Cardiac fibroblast (primary cell): Measurements from ENCODE around the gene TCEAL2.
"Not testable (repeated sequence)": the region's sequence is repeated elsewhere in the genome, so short reads cannot be mapped to it uniquely, and the experiment has no call there.

Source experiments
- DNase-seq, 2 donors: peaks; one replicate each; pipeline versions ENCODE4 v3.0.0 to v3.0.0-alpha.2; 2010; ENCODE audit warnings: low read depth in 2 of 2
- H3K4me3 ChIP-seq, 2 donors: replicated peaks in 1 of 2; 1 replicate in 1 of 2; 2 replicates in 1 of 2; pipeline ENCODE4 v1.5.1; 2011; ENCODE audit warnings: low read depth in 2 of 2, low read length in 2 of 2, mild to moderate bottlenecking in 2 of 2, moderate library complexity in 1 of 2
- TF ChIP-seq, protein P1 (sequence below): IDR thresholded peaks from one replicate; pipeline ENCODE4 v1.5.1; 2011; ENCODE audit warnings: low read depth, mild to moderate bottlenecking, low read length, inconsistent platforms

TCEAL2 gene

GRCh38 chrX:102129473-102129872 lies 4.0 kb downstream of the TCEAL2 start:
- DNase-seq: peak; percentile 7 to 26
- TF ChIP-seq, protein P1, sequence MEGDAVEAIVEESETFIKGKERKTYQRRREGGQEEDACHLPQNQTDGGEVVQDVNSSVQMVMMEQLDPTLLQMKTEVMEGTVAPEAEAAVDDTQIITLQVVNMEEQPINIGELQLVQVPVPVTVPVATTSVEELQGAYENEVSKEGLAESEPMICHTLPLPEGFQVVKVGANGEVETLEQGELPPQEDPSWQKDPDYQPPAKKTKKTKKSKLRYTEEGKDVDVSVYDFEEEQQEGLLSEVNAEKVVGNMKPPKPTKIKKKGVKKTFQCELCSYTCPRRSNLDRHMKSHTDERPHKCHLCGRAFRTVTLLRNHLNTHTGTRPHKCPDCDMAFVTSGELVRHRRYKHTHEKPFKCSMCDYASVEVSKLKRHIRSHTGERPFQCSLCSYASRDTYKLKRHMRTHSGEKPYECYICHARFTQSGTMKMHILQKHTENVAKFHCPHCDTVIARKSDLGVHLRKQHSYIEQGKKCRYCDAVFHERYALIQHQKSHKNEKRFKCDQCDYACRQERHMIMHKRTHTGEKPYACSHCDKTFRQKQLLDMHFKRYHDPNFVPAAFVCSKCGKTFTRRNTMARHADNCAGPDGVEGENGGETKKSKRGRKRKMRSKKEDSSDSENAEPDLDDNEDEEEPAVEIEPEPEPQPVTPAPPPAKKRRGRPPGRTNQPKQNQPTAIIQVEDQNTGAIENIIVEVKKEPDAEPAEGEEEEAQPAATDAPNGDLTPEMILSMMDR: peak; percentile 24

DNA sequence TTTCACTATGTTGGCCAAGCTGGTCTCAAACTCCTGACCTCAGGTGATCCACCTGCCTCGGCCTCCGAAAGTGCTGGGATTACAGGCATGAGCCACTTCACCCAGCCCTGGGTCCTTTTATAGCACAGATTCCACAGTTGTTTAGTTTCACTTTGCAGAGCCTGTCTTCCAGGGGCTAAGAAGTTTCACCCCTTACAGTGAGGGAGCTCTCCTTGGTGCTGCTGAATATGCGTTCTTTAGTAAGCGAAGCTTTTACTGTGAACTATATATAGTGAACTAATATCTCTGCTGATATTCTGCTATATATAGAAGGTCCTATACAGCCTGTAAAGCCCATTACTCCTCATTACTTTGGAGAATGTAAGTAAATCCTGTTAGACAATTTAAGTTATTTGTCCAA lies 12.6 kb downstream of the TCEAL2 start:
- TF ChIP-seq, protein P1: no peak
- DNase-seq: no peak
- H3K4me3 ChIP-seq: no peak overlapping the region

More at GRCh38 chrX:102129473-102129872, 4.0 kb downstream of the TCEAL2 start:
- no peak overlapping the region for H3K4me3 ChIP-seq

- not testable (repeated sequence) for H3K4me3 ChIP-seq, DNase-seq
Measured at GRCh38 chrX:102140876-102141275, 15.4 kb downstream of the TCEAL2 start.

GRCh38 chrX:102141631-102142030 lies 16.2 kb downstream of the TCEAL2 start:
- not testable (repeated sequence) for DNase-seq, H3K4me3 ChIP-seq

- DNase-seq: not testable (repeated sequence)
Measured at GRCh38 chrX:102142274-102142673, 16.8 kb downstream of the TCEAL2 start, which contains the start of gene TCEAL6. Gene TCEAL6, minus strand, starts transcription at chrX:102142481.

DNA sequence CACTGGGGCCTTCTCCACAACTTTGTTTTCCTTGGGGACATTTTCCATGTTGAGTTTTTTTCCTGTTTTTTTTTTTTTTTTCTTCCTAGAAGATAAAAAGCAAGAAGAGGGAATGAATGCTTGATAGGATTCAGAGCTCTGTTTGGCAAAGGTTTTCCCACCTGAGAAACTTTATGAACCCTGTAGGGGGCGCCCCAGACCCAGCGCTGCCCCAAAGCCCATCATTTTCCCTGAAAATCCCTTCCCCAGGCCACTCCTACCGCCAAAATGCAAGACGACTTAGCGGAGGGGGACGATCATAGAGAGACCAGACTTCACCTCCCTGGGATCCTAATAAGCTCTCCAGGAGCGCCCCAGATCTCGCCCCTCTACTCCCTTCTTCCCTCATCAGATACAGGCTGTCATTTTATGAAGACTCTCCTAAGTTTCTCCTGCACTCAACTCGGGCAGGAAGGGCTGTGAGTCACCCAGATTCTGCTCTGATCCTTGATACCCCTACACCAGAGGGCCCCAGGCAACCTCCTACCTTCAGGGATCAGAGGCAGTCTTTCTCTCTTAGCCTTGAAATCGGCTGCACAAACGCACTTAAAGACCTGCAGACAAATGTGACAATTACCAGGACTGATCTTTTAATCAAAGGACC lies 28.9 kb downstream of the TCEAL2 start:
- DNase-seq: no peak
- no peak overlapping the region for H3K4me3 ChIP-seq
- TF ChIP-seq, protein P1: no peak

More at GRCh38 chrX:102142274-102142673, 16.8 kb downstream of the TCEAL2 start, which contains the start of gene TCEAL6:
- not testable (repeated sequence) for H3K4me3 ChIP-seq

DNA sequence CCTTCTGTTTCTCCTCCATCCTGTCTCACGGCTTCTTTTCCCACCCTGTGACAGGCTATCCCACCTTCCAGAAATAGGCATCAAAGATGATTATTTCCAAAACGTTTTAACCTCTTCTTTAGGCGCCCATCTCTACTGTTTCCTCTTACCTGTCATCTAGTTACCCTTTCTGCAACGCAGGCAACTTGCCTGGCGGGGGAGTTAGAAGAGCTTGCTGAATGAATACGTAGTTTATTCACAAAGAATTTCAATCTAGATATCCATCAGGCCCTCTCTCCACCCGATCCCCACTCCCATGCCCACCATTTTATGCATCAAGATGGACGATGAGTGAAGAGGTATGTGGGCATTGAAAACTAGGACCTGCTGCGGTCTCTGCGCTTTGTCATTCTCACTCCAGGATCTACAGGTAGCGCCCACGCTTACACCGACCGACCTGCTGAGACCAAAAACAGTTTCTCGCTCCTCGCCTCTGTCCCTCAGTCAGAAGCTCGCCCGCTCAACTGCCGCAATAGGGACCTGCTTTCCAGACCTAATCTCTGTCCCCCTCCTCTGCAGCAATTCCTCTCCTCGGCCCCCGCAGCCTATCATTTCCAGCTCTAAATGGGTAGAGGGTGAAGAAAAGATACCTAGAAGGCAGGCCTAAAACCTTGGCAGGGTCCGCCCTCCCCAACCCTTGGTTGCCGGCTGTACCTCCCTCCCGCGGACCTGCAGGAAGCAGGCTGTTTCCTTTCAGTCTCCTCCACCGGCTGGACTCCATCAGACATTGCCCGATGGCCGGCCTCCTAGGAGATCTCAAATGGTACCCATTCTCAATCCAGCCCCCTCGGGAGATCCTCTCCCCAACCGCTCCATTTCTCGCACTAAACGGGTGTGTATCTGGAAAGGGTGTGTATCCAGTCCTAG lies 29.7 kb downstream of the TCEAL2 start:
- no peak for DNase-seq
- H3K4me3 ChIP-seq: no peak overlapping the region
- TF ChIP-seq, protein P1: no peak

GRCh38 chrX:102155806-102156179 lies 30.3 kb downstream of the TCEAL2 start, which contains the start of gene BEX5:
Gene BEX5, minus strand, starts transcription at chrX:102155977. Its CDS starts 1,712 bp downstream, at chrX:102154265.
- no peak within 1 kb of the TSS for H3K4me3 ChIP-seq
- TF ChIP-seq, protein P1: no peak
- no peak for DNase-seq
